SU-DHL-6 (cell line): ENCODE data around the gene RASA3.

Experiments
- CTCF ChIP-seq: fragments of 200-600 bp; sonication (generic); IDR thresholded peaks from one replicate; pipeline ENCODE4 v1.5.1; 2017; ENCODE audit warnings: antibody characterized with exemption, mild to moderate bottlenecking, low read length, moderate library complexity; ENCODE audit not compliant: insufficient read depth, poor library complexity, severe bottlenecking
- EZH2phosphoT487 ChIP-seq: fragments of 200-600 bp; sonication (generic), shearing (Covaris generic); conservative IDR thresholded peaks from 2 replicates; pipeline ENCODE4 v1.6.1; 2018; ENCODE audit warnings: mild to moderate bottlenecking, antibody characterized with exemption, low read length, moderate library complexity, mixed read lengths

- no peak for TF ChIP-seq CTCF
- TF ChIP-seq EZH2phosphoT487, result no peak
These were observed 8.5 kb downstream of the RASA3 start for GRCh38 chr13:114123876-114124275.
